AG08395 (cell line): ENCODE data around the gene CYP11A1.
"Not testable (repeated sequence)": the region's sequence is repeated elsewhere in the genome, so short reads cannot be mapped to it uniquely, and the experiment has no call there.

Experiments used
- DNase-seq: peaks from one replicate; pipeline ENCODE4 v3.0.0; 2012; ENCODE audit warnings: mixed read lengths, low spot score

Gene CYP11A1

DNA sequence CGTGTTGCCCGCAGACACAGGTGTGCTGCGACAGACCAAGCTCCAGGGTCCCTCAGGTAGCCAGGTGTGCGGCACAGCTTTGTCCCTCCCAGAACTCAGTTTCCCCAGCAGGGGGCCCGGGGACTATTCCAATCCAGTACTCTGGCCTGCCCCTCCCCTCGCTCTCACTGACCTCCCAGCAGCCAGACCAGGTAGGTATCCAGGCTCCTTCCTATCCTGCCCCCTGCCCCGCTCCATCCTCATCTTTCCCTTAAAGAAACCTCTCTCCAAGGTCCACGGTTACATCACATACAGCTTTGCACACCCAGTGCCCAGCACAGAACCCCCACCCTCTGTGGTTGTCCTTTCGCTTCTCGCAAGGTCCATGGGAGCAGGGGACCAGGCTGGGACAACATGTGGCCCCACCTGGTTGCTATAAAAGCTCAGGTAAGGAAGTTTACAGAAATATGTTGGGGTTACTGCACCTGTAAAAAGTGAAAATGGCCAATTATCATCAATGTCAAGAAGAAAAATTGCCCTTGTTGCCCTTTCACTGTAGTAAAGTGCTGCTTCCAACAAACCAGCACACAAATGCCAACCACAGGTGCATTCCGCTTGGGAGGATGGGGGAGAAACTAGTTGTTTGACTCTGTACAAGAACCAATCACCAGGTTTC lies 7.3 kb upstream of the CYP11A1 start:
- no peak for DNase-seq

DNA sequence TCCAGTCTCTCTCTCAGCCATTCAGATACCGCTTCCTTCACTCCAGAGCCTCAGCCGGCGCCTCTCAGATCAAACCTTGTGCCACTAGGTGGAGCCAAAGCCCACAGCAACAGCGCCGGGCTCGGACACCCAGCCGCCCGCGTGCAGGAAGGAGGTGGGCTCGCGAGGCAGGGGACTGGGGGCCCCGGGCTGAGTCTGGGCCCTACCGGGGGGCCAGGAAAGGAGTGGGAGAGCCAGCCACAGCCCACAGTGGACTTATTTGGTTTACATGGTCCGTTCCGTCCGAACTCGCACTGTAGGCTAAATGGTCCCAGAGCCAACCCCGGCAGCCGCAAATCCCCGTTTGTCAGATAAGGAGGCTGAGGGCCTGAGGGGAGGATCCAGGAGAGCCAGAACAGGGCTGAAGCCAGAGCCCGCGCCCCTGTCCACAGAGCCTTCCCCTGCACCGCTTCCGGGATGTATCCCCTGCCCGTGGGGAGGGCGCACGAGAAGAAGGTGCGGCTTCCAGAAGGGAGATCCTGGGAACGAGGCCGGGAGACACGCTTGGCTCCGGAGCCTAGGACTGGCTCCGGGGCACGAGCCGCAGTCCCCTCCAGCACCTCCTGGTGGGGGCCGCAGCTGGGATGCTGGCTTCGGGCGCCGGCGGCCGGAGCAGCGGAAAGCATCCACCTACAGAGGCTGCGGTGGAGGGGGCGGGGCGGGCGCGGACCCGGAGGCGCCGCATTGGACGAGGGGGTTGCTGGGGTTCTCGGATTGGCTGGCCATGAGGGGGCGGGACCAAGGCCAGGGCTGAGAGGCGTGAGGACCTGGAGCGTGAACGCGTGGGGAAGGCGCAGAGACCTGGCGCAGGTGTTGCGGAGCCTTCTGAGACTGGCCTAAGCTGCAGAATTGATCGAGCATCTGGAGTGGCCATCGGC lies 6.5 kb upstream of the CYP11A1 start:
- peak; percentile 99 for DNase-seq

GRCh38 chr15:74373056-74373650 lies 5.7 kb upstream of the CYP11A1 start:
- no peak for DNase-seq

DNA sequence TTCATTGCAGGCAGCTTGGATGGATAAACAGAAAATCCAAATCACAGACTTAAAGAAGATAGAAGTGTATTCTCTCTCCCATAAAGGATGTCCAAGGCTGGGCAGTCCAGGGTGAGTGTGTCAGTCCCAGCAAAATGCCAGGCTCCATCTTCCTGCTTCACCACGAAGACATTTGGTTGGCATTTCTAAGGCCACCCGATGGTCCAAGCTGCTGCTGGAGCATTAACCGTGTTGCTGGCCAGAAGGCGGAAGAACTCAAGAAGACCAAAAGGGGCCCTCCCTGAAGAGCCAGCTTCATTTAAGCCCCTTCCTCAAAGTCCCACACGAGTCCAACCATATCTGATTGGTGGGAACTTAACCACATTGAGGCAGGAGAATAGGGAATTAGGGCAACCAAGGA lies 3.0 kb upstream of the CYP11A1 start:
- no peak for DNase-seq

- no peak for DNase-seq
Measured at GRCh38 chr15:74369756-74370155, 2.3 kb upstream of the CYP11A1 start.

DNA sequence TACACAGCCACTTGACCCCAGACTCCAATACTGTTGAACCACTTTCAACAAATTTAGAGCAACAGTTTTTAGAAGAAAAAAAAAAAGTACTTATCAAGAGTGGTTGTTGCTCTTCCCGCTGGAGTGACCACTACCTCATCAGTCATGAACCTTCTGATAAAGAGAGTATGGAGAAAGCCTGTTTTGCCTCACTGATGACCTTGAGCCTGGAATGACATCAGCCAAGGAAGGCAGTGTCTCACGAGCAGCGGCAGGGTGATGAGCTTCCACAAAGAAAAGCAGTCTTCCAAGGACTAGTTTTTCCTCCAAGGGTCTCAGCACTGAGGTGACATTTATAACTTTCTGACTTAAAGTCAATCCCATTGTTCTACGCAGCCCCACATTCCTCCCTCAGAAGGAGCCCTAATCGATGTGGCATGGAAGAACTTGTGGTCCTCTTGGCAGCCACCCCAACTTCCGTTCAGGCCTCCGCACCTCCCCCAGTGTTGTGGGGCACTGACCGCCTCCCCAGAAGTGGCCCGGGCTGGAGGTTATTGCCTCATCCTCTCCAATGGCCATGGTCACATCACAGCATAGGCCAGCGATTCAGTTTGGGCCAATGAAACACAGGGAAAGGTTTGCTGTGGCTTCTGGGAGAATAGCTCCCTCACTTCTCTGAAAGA lies 1.8 kb upstream of the CYP11A1 start:
- no peak for DNase-seq

GRCh38 chr15:74368121-74368520 lies 675 bp upstream of the CYP11A1 start:
- DNase-seq = no peak

GRCh38 chr15:74365598-74366445 lies 1.6 kb downstream of the CYP11A1 start:
- DNase-seq = peak; percentile 73

DNA sequence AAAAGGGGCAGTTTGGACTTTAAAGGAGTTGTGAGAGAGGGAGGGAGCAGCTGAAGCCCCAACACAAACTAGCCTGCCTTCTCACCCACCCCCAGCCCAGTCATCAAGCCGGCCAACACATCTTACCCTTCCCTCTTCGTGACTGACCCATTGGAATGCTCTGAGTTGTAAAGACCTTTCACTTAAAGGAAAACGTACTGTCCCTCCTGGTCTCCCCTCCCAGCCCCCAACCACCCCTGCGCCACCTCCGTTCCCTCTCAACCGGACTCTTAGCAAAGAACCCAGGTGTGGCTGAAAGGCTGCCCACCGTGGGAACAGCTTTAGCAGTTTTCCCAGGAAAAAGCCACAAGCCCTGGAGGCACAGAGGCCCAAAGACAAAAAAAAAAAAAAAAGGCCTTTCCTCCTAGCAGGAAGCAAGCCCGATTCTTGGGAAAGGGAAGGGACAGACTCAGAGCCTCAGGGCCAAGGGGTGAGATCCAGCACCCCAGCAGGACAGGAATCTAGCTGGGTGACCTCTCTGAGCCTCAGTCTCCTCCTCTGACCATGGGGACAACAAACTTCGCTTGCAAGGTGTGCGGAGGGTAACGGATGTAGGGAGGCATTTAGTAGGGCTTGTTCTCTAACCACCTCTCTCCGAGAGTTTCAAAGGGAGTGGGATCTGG lies 2.4 kb downstream of the CYP11A1 start:
- DNase-seq = no peak

DNA sequence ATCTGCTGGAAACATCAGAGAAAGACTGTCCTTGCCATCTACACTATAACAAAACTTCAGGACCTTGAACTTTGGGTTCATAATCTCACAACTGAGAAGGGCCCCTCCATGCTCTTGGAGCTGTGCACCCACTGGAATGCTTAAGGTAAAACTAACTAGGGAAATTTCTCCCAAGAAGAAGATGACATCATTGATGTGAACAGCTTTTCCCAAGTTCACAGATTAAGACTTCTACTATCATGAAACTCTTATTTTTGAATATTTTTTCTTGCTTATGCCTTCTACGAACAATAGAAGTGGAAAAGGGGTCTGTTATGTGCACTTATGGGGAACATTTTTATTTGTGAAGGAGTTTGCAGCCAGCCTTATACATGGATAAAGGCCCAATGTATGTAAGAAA lies 5.0 kb downstream of the CYP11A1 start:
- DNase-seq = no peak

DNA sequence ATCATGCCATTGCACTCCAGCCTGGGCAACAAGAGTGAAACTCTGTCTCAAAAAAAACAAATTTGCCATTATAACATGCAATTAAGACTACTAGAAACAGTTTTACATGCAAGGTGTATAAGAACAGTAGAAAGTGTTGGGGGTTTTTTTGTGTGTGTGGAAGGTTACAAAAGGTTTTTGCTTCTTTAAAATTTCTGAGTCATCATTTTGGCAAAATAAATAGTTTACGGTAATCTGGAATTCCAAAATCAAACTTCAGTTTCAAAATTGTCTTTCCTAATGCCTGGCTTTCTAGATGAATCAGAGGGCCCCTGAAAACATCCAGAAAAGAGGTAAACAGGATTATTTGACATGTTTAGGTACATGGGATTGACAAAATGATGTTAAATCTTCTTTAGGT lies 6.6 kb downstream of the CYP11A1 start:
- DNase-seq = not testable (repeated sequence)

DNA sequence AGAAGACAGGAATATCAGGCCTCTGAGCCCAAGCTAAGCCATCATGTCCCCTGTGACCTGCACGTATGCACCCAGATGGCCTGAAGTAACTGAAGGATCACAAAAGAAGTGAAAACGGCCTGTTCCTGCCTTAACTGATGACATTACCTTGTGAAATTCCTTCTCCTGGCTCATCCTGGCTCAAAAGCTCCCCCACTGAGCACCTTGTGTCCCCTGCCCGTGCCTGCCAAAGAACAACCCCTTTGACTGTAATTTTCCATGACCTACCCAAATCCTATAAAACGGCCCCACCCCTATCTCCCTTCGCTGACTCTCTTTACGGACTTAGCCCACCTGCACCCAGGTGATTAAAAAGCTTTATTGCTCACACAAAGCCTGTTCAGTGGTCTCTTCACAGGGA lies 8.1 kb downstream of the CYP11A1 start:
- DNase-seq = not testable (repeated sequence)

DNA sequence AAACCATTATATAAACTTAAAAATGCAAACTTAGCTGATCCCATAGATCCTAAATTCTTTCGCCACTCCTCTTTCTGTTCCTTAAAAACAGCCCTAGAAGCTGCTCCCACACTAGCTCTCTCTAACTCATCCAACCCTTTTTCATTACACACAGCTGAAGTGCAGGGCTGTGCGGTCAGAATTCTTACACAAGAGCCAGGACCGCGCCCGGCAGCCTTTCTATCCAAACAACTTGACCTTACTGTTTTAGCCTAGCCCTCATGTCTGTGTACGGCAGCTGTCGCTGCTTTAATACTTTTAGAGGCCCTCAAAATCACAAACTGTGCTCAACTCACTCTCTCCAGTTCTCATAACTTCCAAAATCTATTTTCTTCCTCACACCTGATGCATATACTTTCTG lies 9.9 kb downstream of the CYP11A1 start:
- DNase-seq = not testable (repeated sequence)

GRCh38 chr15:74356050-74356449 lies 11.4 kb downstream of the CYP11A1 start:
- DNase-seq = not testable (repeated sequence)

GRCh38 chr15:74353992-74354391 lies 13.5 kb downstream of the CYP11A1 start:
- not testable (repeated sequence) for DNase-seq

DNA sequence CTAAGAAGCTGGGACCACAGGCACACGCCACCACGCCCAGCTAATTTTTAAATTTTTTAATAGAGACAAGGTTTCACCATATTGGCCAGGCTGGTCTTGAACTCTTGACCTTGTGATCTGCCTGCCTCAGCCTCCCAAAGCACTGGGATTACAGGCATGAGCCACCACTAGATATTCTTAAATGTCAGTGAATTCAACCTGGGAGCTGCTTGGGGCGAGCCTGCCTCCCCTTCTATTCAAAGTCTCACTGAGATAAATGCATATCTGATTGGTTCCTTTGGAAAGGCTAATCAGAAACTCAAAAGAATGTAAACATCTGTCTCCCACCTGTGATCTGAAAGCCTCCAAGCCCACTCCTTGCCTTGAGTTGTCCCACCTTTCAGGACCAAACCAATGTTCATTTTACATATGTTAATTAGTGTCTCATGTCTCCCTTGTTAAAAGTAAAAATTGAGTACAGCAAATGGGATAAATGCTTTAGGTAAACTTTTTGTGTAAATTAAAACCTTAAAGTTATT lies 15.0 kb downstream of the CYP11A1 start:
- DNase-seq = no peak

DNA sequence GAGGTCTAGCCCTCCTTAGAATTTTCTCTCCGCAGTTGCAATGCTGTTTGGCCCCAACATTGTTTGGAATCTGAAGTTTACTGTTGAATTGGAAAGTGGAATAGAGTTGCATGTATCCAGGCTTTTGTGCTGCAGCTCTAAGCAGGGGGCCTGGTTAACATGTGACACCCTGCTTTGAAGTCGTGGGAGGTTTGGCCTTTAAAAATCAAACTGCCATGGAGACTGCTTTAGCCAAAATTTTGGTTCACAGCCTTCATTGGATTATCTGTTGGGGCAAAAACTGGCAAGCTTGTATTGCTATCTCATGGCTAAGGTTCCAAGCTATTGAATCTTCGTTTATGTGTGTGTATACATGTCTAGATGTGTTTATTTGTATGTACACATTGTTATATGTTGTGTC lies 15.8 kb downstream of the CYP11A1 start:
- no peak for DNase-seq

- DNase-seq = no peak
Measured at GRCh38 chr15:74350295-74351275, 16.9 kb downstream of the CYP11A1 start.

GRCh38 chr15:74349241-74349778 lies 18.1 kb downstream of the CYP11A1 start:
- DNase-seq = no peak
